ENCODE measurements around the gene NUTM1. TPM values are rescaled to one million over a fixed set of nuclear protein-coding genes. Genes with fewer than 3 reads are reported as not detected.

The NUTM1 gene
- total RNA-seq, 1 experiment from 2014 or later, result 0.26 TPM

DNA sequence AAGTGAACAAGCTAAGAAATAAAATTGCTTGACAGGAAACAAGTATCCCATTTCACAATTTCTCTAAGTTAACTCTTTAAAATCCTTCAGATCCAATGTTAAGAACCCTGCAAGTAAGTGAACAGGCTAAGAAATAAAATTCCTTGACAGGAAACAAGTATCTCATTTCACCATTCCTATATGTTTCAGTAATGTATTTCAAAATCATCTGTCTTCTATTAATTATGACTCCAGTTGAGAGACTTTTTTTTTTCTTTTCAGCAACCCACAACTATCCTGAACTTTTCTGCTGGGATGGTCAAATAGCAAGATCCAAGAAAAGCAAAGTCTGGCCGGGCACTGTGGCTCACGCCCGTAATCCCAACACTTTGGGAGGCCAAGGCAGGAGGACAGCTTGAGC lies 3.2 kb upstream of the NUTM1 start:
- H2AK5ac ChIP-seq (ENCODE audit: insufficient read length, low read length), result no peak overlapping the region
- TF ChIP-seq CTCF (conservative IDR thresholded peaks at IDR 0.05), result no peak
- DNase-seq, result no peak
- no peak overlapping the region for H3K14ac ChIP-seq (ENCODE audit: insufficient read depth, low read length)
- no peaks in the 10 kb centered on the region for H3K9me3 ChIP-seq (ENCODE audit: control insufficient read depth, low read depth, low read length)
- H3K4ac ChIP-seq (ENCODE audit: low read depth, low read length), result no peak overlapping the region
- Mint-ChIP-seq H3K36me3 (ENCODE audit: insufficient read depth in 1 of 3, low read depth in 3 of 3) (peaks cover 22 to 25% (median 25%) of the 10 kb centered on the region in 3 experiments), H3K27ac (0 out of 7 replicates have a peak overlapping the region, but pooled peaks of 1 of the 3 experiments have one; percentile 11), H3K4me1 (peaks cover 10 to 15% of the 10 kb centered on the region in 2 experiments), H3K9me3 (no peaks in the 10 kb centered on the region), H3K27me3 (ENCODE audit: low read depth) (peaks cover 5% of the 10 kb centered on the region; the same call in 1 of the 2 replicates), H3K4me3 (no peak overlapping the region; a peak in 1 of 5 replicates)
- no peaks in the 10 kb centered on the region for H4K20me1 ChIP-seq (ENCODE audit: control insufficient read depth, insufficient read depth, insufficient read length)
- H3K9ac ChIP-seq (ENCODE audit: extremely low read depth, insufficient read length, low read length), result no peak overlapping the region
- peaks cover 7% of the 10 kb centered on the region for H3K23me2 ChIP-seq (ENCODE audit: insufficient read length, low read depth, low read length, poor library complexity, severe bottlenecking)
- no peak overlapping the region for H2BK120ac ChIP-seq (ENCODE audit: low read depth, low read length, poor library complexity, severe bottlenecking)
- H3K23ac ChIP-seq (ENCODE audit: insufficient read length, low read depth, low read length), result no peak overlapping the region
- H3K56ac ChIP-seq (ENCODE audit: insufficient read length, low read depth, low read length), result no peak overlapping the region
- no CpG with 5 or more reads among the region's 3 CpGs for WGBS (ENCODE audit: extremely low coverage, insufficient read length, low lambda C conversion rate)
- no peak overlapping the region for H2BK20ac ChIP-seq (ENCODE audit: low read depth, low read length, poor library complexity, severe bottlenecking)
- peaks cover 2% of the 10 kb centered on the region; the same call in 1 of the 2 replicates for H3K4me1 ChIP-seq (ENCODE audit: insufficient read depth, low read length)
- no peak overlapping the region for H4K8ac ChIP-seq (replicated peaks; ENCODE audit: insufficient read length, low read depth, low read length)
- no peak overlapping the region for H2BK15ac ChIP-seq (ENCODE audit: low read depth, low read length)
- no peak overlapping the region for H3T11ph ChIP-seq (ENCODE audit: low read length)
- H3K27me3 ChIP-seq (ENCODE audit: insufficient read depth, low read length), result no peaks in the 10 kb centered on the region
- H2AFZ ChIP-seq (ENCODE audit: low read length), result no peak overlapping the region
- H3K27ac ChIP-seq (ENCODE audit: insufficient read length, low read depth, low read length), result no peak overlapping the region
- no peak overlapping the region for H2BK12ac ChIP-seq (ENCODE audit: insufficient read length, low read depth, low read length)
- H3K18ac ChIP-seq (ENCODE audit: insufficient read length, low read depth, low read length), result no peak overlapping the region
- no peak overlapping the region for H4K91ac ChIP-seq (ENCODE audit: insufficient read length, low read depth, low read length)
- no peak overlapping the region for H2BK5ac ChIP-seq (ENCODE audit: insufficient read length, low read length)
- no peak overlapping the region for H4K5ac ChIP-seq (ENCODE audit: insufficient read length, low read depth, low read length)
- no peak overlapping the region for H3K4me2 ChIP-seq (ENCODE audit: insufficient read depth, insufficient read length, low read length)
- H3K79me2 ChIP-seq (ENCODE audit: insufficient read depth, low read length), result peaks cover 7% of the 10 kb centered on the region; the same call in 1 of the 2 replicates
- peaks cover 3% of the 10 kb centered on the region for H3K79me1 ChIP-seq (ENCODE audit: insufficient read depth, low read depth, low read length, poor library complexity, severe bottlenecking)

Data from H9 (cell line).